Endothelial cell of umbilical vein (primary cell): ENCODE measurements around the gene KCNJ12.
"Not testable (repeated sequence)": the region's sequence is repeated elsewhere in the genome, so short reads cannot be mapped to it uniquely, and the experiment has no call there.

Experiments
- CTCF ChIP-seq, 2 donors: IDR thresholded peaks; 1 replicate in 1 of 2; 2 replicates in 1 of 2; pipeline ENCODE4 v1.5.1; 2011; ENCODE audit warnings: low read length in 2 of 2, mild to moderate bottlenecking in 2 of 2, moderate library complexity in 2 of 2, control low read depth in 1 of 2, inconsistent platforms in 1 of 2, low read depth in 1 of 2; ENCODE audit not compliant: insufficient read depth in 1 of 2; ENCODE audit errors: extremely low read depth in 1 of 2
- EZH2 ChIP-seq: IDR thresholded peaks from 2 replicates; pipeline ENCODE4 v1.6.1; 2012; ENCODE audit warnings: borderline replicate concordance, low read depth, mild to moderate bottlenecking, moderate library complexity, low read length, inconsistent platforms; ENCODE audit not compliant: severe bottlenecking
- GATA2 ChIP-seq: IDR thresholded peaks from 2 replicates; pipeline ENCODE4 v1.7.0; 2011; ENCODE audit warnings: low read depth, mild to moderate bottlenecking, moderate library complexity, mixed read lengths, low read length; ENCODE audit not compliant: insufficient read length, insufficient read depth
- MYC ChIP-seq: IDR thresholded peaks from one replicate; pipeline ENCODE4 v1.6.1; 2011; ENCODE audit warnings: mild to moderate bottlenecking, low read depth, low read length
- POLR2A ChIP-seq: IDR thresholded peaks from 2 replicates; pipeline ENCODE4 v1.6.1; 2012; ENCODE audit warnings: low read depth, mild to moderate bottlenecking, control low read depth, low read length
- POLR2AphosphoS5 ChIP-seq: IDR thresholded peaks from 2 replicates; pipeline ENCODE4 v1.6.1; 2012; ENCODE audit warnings: low read depth, mild to moderate bottlenecking, control low read depth, low read length, moderate library complexity; ENCODE audit not compliant: insufficient read depth

GRCh38 chr17:21416471-21416981 lies 40.4 kb downstream of the KCNJ12 start:
- TF ChIP-seq CTCF (IDR thresholded peaks at IDR 0.05; ENCODE audit: extremely low read depth in 1 of 2, insufficient read depth in 1 of 2, low read depth in 1 of 2, low read length in 2 of 2); POLR2A; POLR2AphosphoS5; EZH2; GATA2; MYC: not testable (repeated sequence)
